H9 (cell line): ENCODE results near the gene PDGFRB. TPM values are rescaled to one million over a fixed set of nuclear protein-coding genes. Genes with fewer than 3 reads are reported as not detected.

ENCODE experiments used
- DNase-seq: peaks from one replicate; pipeline ENCODE4 v3.0.0-alpha.2; 2017
- H2AFZ ChIP-seq: one replicate; pipeline ENCODE4 v1.6.1; 2013; ENCODE audit warnings: mild to moderate bottlenecking, low read length, control low read depth, moderate library complexity
- H2AK5ac ChIP-seq: 2 replicates; pipeline ENCODE4 v1.6.1; 2013; ENCODE audit warnings: low read length, control low read depth, mixed read lengths; ENCODE audit not compliant: insufficient read length
- H2BK120ac ChIP-seq: one replicate; pipeline ENCODE4 v1.6.1; 2013; ENCODE audit warnings: low read depth, mild to moderate bottlenecking, low read length, control low read depth, inconsistent platforms; ENCODE audit not compliant: poor library complexity, severe bottlenecking
- H2BK12ac ChIP-seq: 2 replicates; pipeline ENCODE4 v1.6.1; 2013; ENCODE audit warnings: low read length, control low read depth, mixed read lengths, low read depth; ENCODE audit not compliant: insufficient read length
- H2BK15ac ChIP-seq: 2 replicates; pipeline ENCODE4 v1.6.1; 2013; ENCODE audit warnings: low read depth, low read length, control low read depth
- H2BK20ac ChIP-seq: one replicate; pipeline ENCODE4 v1.6.1; 2013; ENCODE audit warnings: low read depth, mild to moderate bottlenecking, low read length, control low read depth, inconsistent platforms; ENCODE audit not compliant: poor library complexity, severe bottlenecking
- H2BK5ac ChIP-seq: 2 replicates; pipeline ENCODE4 v1.6.1; 2013; ENCODE audit warnings: low read length, control low read depth, mixed read lengths; ENCODE audit not compliant: insufficient read length
- H3K14ac ChIP-seq: 2 replicates; pipeline ENCODE4 v1.6.1; 2013; ENCODE audit warnings: low read length, control low read depth; ENCODE audit not compliant: insufficient read depth
- H3K18ac ChIP-seq: 2 replicates; pipeline ENCODE4 v1.6.1; 2013; ENCODE audit warnings: low read depth, mild to moderate bottlenecking, mixed read lengths, low read length, control low read depth; ENCODE audit not compliant: insufficient read length
- H3K23ac ChIP-seq: 2 replicates; pipeline ENCODE4 v1.6.1; 2013; ENCODE audit warnings: low read length, control low read depth, mixed read lengths, low read depth; ENCODE audit not compliant: insufficient read length
- H3K23me2 ChIP-seq: 2 replicates; pipeline ENCODE4 v1.6.1; 2013; ENCODE audit warnings: low read depth, mild to moderate bottlenecking, mixed read lengths, low read length, control low read depth; ENCODE audit not compliant: insufficient read length, poor library complexity, severe bottlenecking
- H3K27ac ChIP-seq: 2 replicates; pipeline ENCODE4 v1.5.1; 2013; ENCODE audit warnings: low read length, control low read depth, mixed read lengths, low read depth; ENCODE audit not compliant: insufficient read length
- H3K27me3 ChIP-seq: 2 replicates; pipeline ENCODE4 v1.6.1; 2013; ENCODE audit warnings: low read length, control low read depth, inconsistent platforms; ENCODE audit not compliant: insufficient read depth
- H3K4ac ChIP-seq: 2 replicates; pipeline ENCODE4 v1.6.1; 2013; ENCODE audit warnings: low read depth, mild to moderate bottlenecking, control low read depth, inconsistent platforms, low read length, moderate library complexity
- H3K4me1 ChIP-seq: 2 replicates; pipeline ENCODE4 v1.6.1; 2013; ENCODE audit warnings: low read length, control low read depth, inconsistent platforms; ENCODE audit not compliant: insufficient read depth
- H3K4me2 ChIP-seq: 2 replicates; pipeline ENCODE4 v1.6.1; 2013; ENCODE audit warnings: low read length, control low read depth, mixed read lengths; ENCODE audit not compliant: insufficient read length, insufficient read depth
- H3K56ac ChIP-seq: 2 replicates; pipeline ENCODE4 v1.6.1; 2013; ENCODE audit warnings: low read depth, mild to moderate bottlenecking, mixed read lengths, low read length, control low read depth; ENCODE audit not compliant: insufficient read length
- H3K79me1 ChIP-seq: 2 replicates; pipeline ENCODE4 v1.6.1; 2013; ENCODE audit warnings: low read depth, mild to moderate bottlenecking, moderate library complexity, low read length, control low read depth, inconsistent platforms; ENCODE audit not compliant: insufficient read depth, poor library complexity, severe bottlenecking
- H3K79me2 ChIP-seq: 2 replicates; pipeline ENCODE4 v1.6.1; 2013; ENCODE audit warnings: low read length, control low read depth, inconsistent platforms; ENCODE audit not compliant: insufficient read depth
- H3K9ac ChIP-seq: 2 replicates; pipeline ENCODE4 v1.6.1; 2013; ENCODE audit warnings: low read length, control low read depth, mixed read lengths; ENCODE audit not compliant: insufficient read length; ENCODE audit errors: extremely low read depth
- H3K9me3 ChIP-seq: one replicate; pipeline ENCODE4 v1.6.1; 2013; ENCODE audit warnings: low read depth, low read length, inconsistent platforms; ENCODE audit not compliant: control insufficient read depth
- H3T11ph ChIP-seq: one replicate; pipeline ENCODE4 v1.6.1; 2013; ENCODE audit warnings: mild to moderate bottlenecking, low read length, control low read depth, inconsistent platforms
- H4K20me1 ChIP-seq: one replicate; pipeline ENCODE4 v1.6.1; 2013; ENCODE audit not compliant: control insufficient read depth, insufficient read length, insufficient read depth
- H4K5ac ChIP-seq: 2 replicates; pipeline ENCODE4 v1.6.1; 2013; ENCODE audit warnings: low read depth, mild to moderate bottlenecking, mixed read lengths, low read length, control low read depth; ENCODE audit not compliant: insufficient read length
- H4K8ac ChIP-seq: replicated peaks from 2 replicates; pipeline ENCODE4 v1.6.1; 2013; ENCODE audit warnings: low read length, control low read depth, mixed read lengths, low read depth; ENCODE audit not compliant: insufficient read length
- H4K91ac ChIP-seq: 2 replicates; pipeline ENCODE4 v1.6.1; 2013; ENCODE audit warnings: low read depth, mild to moderate bottlenecking, moderate library complexity, mixed read lengths, low read length, control low read depth; ENCODE audit not compliant: insufficient read length
- H3K27ac Mint-ChIP-seq, 3 experiments: 2 replicates in 2 of 3; 3 replicates in 1 of 3; pipeline ENCODE4 v1.8.0; 2020 to 2021; ENCODE audit warnings: mixed read lengths in 3 of 3, mild to moderate bottlenecking in 1 of 3, moderate library complexity in 1 of 3
- H3K27me3 Mint-ChIP-seq: 2 replicates; pipeline ENCODE4 v1.8.0; 2021; ENCODE audit warnings: low read depth, mild to moderate bottlenecking, moderate library complexity, mixed read lengths
- H3K36me3 Mint-ChIP-seq, 3 experiments: 2 replicates in 2 of 3; 3 replicates in 1 of 3; pipeline ENCODE4 v1.8.0; 2020 to 2021; ENCODE audit warnings: low read depth in 3 of 3, mixed read lengths in 3 of 3; ENCODE audit not compliant: insufficient read depth in 1 of 3
- H3K4me1 Mint-ChIP-seq, 2 experiments: 2 replicates each; pipeline ENCODE4 v1.8.0; 2020; ENCODE audit warnings: mixed read lengths in 2 of 2
- H3K4me3 Mint-ChIP-seq, 2 experiments: 2 replicates in 1 of 2; 3 replicates in 1 of 2; pipeline ENCODE4 v1.8.0; 2020 to 2021; ENCODE audit warnings: mild to moderate bottlenecking in 2 of 2, mixed read lengths in 2 of 2, moderate library complexity in 1 of 2
- H3K9me3 Mint-ChIP-seq, 2 experiments: 2 replicates in 1 of 2; 3 replicates in 1 of 2; pipeline ENCODE4 v1.8.0; 2020; ENCODE audit warnings: mild to moderate bottlenecking in 2 of 2, mixed read lengths in 2 of 2, moderate library complexity in 1 of 2
- WGBS: extraction: QIAGEN DNeasy Blood & Tissue Kit; methylation state at CpG from one replicate; pipeline ENCODE4 v1.1.7; 2013; ENCODE audit warnings: missing lambda C conversion rate, low lambda C conversion rate, mixed read lengths; ENCODE audit not compliant: insufficient read length; ENCODE audit errors: extremely low coverage; 5-methylcytosine and 5-hydroxymethylcytosine counted together
- total RNA-seq: library from RNA; stranded (reverse); gene quantifications from 2 replicates; pipeline ENCODE4 v1.2.1, GENCODE V29; 2021
- TF ChIP-seq, protein P1 (sequence below): fragments of 200-600 bp; sonication (generic); conservative IDR thresholded peaks from 3 replicates; pipeline ENCODE4 v1.8.0; 2021; ENCODE audit warnings: antibody characterized with exemption, mild to moderate bottlenecking

The PDGFRB gene
- total RNA-seq, 1 experiment from 2014 or later: 2.2 TPM

DNA sequence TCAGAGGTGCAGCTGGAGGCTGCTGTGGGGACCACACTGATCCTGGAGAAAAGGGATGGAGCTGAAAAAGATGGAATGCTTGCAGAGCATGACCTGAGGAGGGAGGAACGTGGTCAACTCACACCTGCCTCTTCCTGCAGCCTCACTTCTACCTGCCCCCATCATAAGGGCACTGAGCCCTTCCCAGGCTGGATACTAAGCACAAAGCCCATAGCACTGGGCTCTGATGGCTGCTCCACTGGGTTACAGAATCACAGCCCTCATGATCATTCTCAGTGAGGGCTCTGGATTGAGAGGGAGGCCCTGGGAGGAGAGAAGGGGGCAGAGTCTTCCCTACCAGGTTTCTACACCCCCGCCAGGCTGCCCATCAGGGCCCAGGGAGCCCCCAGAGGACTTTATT lies 28.4 kb upstream of the PDGFRB start:
- Histone ChIP-seq H3T11ph (no peak overlapping the region), H2BK12ac (no peak overlapping the region), H3K23ac (no peak overlapping the region), H3K27me3 (peaks cover 18% of the 10 kb centered on the region), H3K4ac (no peak overlapping the region), H4K91ac (no peak overlapping the region), H3K79me1 (no peaks in the 10 kb centered on the region), H3K4me1 (peaks cover 5% of the 10 kb centered on the region; the same call in 1 of the 2 replicates), H3K9me3 (no peaks in the 10 kb centered on the region), H2BK15ac (no peak overlapping the region), H3K56ac (no peak overlapping the region), H3K79me2 (no peaks in the 10 kb centered on the region), H4K20me1 (no peaks in the 10 kb centered on the region), H3K23me2 (no peaks in the 10 kb centered on the region), H4K5ac (no peak overlapping the region), H3K9ac (no peak overlapping the region), H3K27ac (no peak overlapping the region), H4K8ac (no peak overlapping the region), H3K4me2 (no peak overlapping the region), H2BK5ac (no peak overlapping the region), H3K14ac (no peak overlapping the region), H3K18ac (no peak overlapping the region), H2BK20ac (no peak overlapping the region), H2BK120ac (no peak overlapping the region), H2AFZ (no peak overlapping the region), H2AK5ac (no peak overlapping the region)
- no peak overlapping the region for H3K4me3 Mint-ChIP-seq
- no CpG with 5 or more reads among the region's 2 CpGs for WGBS
- no peaks in the 10 kb centered on the region; a peak in 1 of 5 replicates for H3K9me3 Mint-ChIP-seq
- peaks cover 85% of the 10 kb centered on the region for H3K27me3 Mint-ChIP-seq
- H3K4me1 Mint-ChIP-seq: peaks cover 15 to 20% of the 10 kb centered on the region in 2 experiments
- no peak overlapping the region for H3K27ac Mint-ChIP-seq
- no peaks in the 10 kb centered on the region; a peak in 1 of 7 replicates for H3K36me3 Mint-ChIP-seq
- DNase-seq: no peak
- TF ChIP-seq, protein P1, sequence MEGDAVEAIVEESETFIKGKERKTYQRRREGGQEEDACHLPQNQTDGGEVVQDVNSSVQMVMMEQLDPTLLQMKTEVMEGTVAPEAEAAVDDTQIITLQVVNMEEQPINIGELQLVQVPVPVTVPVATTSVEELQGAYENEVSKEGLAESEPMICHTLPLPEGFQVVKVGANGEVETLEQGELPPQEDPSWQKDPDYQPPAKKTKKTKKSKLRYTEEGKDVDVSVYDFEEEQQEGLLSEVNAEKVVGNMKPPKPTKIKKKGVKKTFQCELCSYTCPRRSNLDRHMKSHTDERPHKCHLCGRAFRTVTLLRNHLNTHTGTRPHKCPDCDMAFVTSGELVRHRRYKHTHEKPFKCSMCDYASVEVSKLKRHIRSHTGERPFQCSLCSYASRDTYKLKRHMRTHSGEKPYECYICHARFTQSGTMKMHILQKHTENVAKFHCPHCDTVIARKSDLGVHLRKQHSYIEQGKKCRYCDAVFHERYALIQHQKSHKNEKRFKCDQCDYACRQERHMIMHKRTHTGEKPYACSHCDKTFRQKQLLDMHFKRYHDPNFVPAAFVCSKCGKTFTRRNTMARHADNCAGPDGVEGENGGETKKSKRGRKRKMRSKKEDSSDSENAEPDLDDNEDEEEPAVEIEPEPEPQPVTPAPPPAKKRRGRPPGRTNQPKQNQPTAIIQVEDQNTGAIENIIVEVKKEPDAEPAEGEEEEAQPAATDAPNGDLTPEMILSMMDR: no peak
